ENCODE measurements around the gene SNRNP25. TPM values are rescaled to one million over a fixed set of nuclear protein-coding genes. Genes with fewer than 3 reads are reported as not detected.

The SNRNP25 gene
- total and polyA plus RNA-seq, 9 of the 15 experiments (the other 6 are each of a cell fraction or from before 2014, with no cell fraction given), result 59.0 to 176 (median 108) TPM

GRCh38 chr16:77807-78443, 24.3 kb downstream of the SNRNP25 start, which contains the start of gene MPG (continued):
- TF ChIP-seq, protein P1, sequence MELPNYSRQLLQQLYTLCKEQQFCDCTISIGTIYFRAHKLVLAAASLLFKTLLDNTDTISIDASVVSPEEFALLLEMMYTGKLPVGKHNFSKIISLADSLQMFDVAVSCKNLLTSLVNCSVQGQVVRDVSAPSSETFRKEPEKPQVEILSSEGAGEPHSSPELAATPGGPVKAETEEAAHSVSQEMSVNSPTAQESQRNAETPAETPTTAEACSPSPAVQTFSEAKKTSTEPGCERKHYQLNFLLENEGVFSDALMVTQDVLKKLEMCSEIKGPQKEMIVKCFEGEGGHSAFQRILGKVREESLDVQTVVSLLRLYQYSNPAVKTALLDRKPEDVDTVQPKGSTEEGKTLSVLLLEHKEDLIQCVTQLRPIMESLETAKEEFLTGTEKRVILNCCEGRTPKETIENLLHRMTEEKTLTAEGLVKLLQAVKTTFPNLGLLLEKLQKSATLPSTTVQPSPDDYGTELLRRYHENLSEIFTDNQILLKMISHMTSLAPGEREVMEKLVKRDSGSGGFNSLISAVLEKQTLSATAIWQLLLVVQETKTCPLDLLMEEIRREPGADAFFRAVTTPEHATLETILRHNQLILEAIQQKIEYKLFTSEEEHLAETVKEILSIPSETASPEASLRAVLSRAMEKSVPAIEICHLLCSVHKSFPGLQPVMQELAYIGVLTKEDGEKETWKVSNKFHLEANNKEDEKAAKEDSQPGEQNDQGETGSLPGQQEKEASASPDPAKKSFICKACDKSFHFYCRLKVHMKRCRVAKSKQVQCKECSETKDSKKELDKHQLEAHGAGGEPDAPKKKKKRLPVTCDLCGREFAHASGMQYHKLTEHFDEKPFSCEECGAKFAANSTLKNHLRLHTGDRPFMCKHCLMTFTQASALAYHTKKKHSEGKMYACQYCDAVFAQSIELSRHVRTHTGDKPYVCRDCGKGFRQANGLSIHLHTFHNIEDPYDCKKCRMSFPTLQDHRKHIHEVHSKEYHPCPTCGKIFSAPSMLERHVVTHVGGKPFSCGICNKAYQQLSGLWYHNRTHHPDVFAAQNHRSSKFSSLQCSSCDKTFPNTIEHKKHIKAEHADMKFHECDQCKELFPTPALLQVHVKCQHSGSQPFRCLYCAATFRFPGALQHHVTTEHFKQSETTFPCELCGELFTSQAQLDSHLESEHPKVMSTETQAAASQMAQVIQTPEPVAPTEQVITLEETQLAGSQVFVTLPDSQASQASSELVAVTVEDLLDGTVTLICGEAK (IDR thresholded peaks at IDR 0.05), result 0 out of 2 replicates have a peak, but pooled peaks have one; percentile 6
- TF ChIP-seq, protein P1 (CRISPR knock-in tag; IDR thresholded peaks at IDR 0.05), result no peak
- TF ChIP-seq TBL1XR1 (IDR thresholded peaks at IDR 0.05; ENCODE audit: low read length in 2 of 2) (no peak), ZNF408 (CRISPR knock-in tag; IDR thresholded peaks at IDR 0.05; ENCODE audit: low read depth) (no peak), KDM2B (CRISPR knock-in tag; IDR thresholded peaks at IDR 0.05) (no peak), ZNF398 (CRISPR knock-in tag; IDR thresholded peaks at IDR 0.05) (no peak), TAF7 (tag; IDR thresholded peaks at IDR 0.05) (no peak), HDAC1 (IDR thresholded peaks at IDR 0.05) (peak in 1 of 2 experiments; percentile 89; a peak in 2 of 4 replicates), JUND (IDR thresholded peaks at IDR 0.05; ENCODE audit: borderline replicate concordance, low read depth, low read length) (no peak), JUND (tag; IDR thresholded peaks at IDR 0.05; ENCODE audit: borderline replicate concordance, low read depth, low read length) (no peak), ZNF282 (CRISPR knock-in tag; IDR thresholded peaks at IDR 0.05) (no peak), CBX3 (IDR thresholded peaks at IDR 0.05; ENCODE audit: borderline replicate concordance in 1 of 2, low read length in 2 of 2) (no peak), STAT6 (CRISPR knock-in tag; IDR thresholded peaks at IDR 0.05) (no peak), ZNF445 (CRISPR knock-in tag; IDR thresholded peaks at IDR 0.05; ENCODE audit: low read depth) (no peak), GATAD2A (IDR thresholded peaks at IDR 0.05) (no peak)
